ENCODE results near the gene TSPAN4.

TSPAN4 gene

GRCh38 chr11:826836-827145, 15.9 kb upstream of the TSPAN4 start:
- H3K27ac Mint-ChIP-seq = no peak overlapping the region
- peak overlapping the region; percentile 70 for H3K4me3 Mint-ChIP-seq
- DNase-seq (ENCODE audit: low spot score in 2 of 2) = no peak
- H3K9me3 Mint-ChIP-seq = no peaks in the 10 kb centered on the region
- H3K36me3 Mint-ChIP-seq = peaks cover 29% of the 10 kb centered on the region
- H3K4me1 Mint-ChIP-seq = peaks cover 16% of the 10 kb centered on the region
- ATAC-seq = no peak

- peak overlapping the region; percentile 70 for H3K4me3 Mint-ChIP-seq
- no peak overlapping the region for H3K27ac Mint-ChIP-seq
- H3K9me3 Mint-ChIP-seq = no peaks in the 10 kb centered on the region
- ATAC-seq (peak; percentile 17), DNase-seq (ENCODE audit: low spot score in 2 of 2) (peak in 1 of 2 donors; percentile 76)
- H3K4me1 Mint-ChIP-seq = peaks cover 16% of the 10 kb centered on the region
- H3K36me3 Mint-ChIP-seq = peaks cover 24% of the 10 kb centered on the region
Measured at GRCh38 chr11:827146-827896, 15.3 kb upstream of the TSPAN4 start.

GRCh38 chr11:827897-828192, 14.8 kb upstream of the TSPAN4 start, which contains the start of gene CRACR2B:
Gene CRACR2B (plus strand): TSS chr11:827919. CDS start chr11:828608, 689 bp downstream.
- Mint-ChIP-seq H3K27ac (no peak within 1 kb of the TSS), H3K36me3 (peaks cover 19% of the 10 kb centered on the region), H3K4me3 (peak within 1 kb of the TSS; percentile 70), H3K9me3 (no peaks in the 10 kb centered on the region), H3K4me1 (peaks cover 16% of the 10 kb centered on the region)
- DNase-seq (ENCODE audit: low spot score in 2 of 2) (no peak), ATAC-seq (no peak)

- H3K4me3 Mint-ChIP-seq = peak overlapping the region; percentile 70
- peaks cover 13% of the 10 kb centered on the region for H3K36me3 Mint-ChIP-seq
- no peak for ATAC-seq
- H3K4me1 Mint-ChIP-seq = peaks cover 16% of the 10 kb centered on the region
- no peak overlapping the region for H3K27ac Mint-ChIP-seq
- no peaks in the 10 kb centered on the region for H3K9me3 Mint-ChIP-seq
- no peak for DNase-seq (ENCODE audit: low spot score in 2 of 2)
Measured at GRCh38 chr11:828506-829175, 14.0 kb upstream of the TSPAN4 start.

GRCh38 chr11:829176-829846, 13.3 kb upstream of the TSPAN4 start:
- Mint-ChIP-seq H3K4me3 (peak overlapping the region; percentile 70), H3K27ac (no peak overlapping the region), H3K9me3 (no peaks in the 10 kb centered on the region), H3K36me3 (peaks cover 13% of the 10 kb centered on the region), H3K4me1 (peaks cover 22% of the 10 kb centered on the region)
- no peak for DNase-seq (ENCODE audit: low spot score in 2 of 2)
- no peak for ATAC-seq

- Mint-ChIP-seq H3K4me3 (peak overlapping the region; percentile 70), H3K4me1 (peaks cover 26% of the 10 kb centered on the region), H3K9me3 (no peaks in the 10 kb centered on the region), H3K36me3 (peaks cover 8% of the 10 kb centered on the region), H3K27ac (no peak overlapping the region)
- ATAC-seq (peak; percentile 2), DNase-seq (ENCODE audit: low spot score in 2 of 2) (no peak)
Measured at GRCh38 chr11:829847-830294, 12.8 kb upstream of the TSPAN4 start.

- peak overlapping the region; percentile 70 for H3K4me3 Mint-ChIP-seq
- no peak overlapping the region for H3K27ac Mint-ChIP-seq
- no peaks in the 10 kb centered on the region for H3K9me3 Mint-ChIP-seq
- peaks cover 22% of the 10 kb centered on the region for H3K4me1 Mint-ChIP-seq
- ATAC-seq (peak; percentile 74), DNase-seq (ENCODE audit: low spot score in 2 of 2) (peak; percentile 58 to 86)
- H3K36me3 Mint-ChIP-seq = peaks cover 5% of the 10 kb centered on the region
Measured at GRCh38 chr11:830295-831117, 12.1 kb upstream of the TSPAN4 start.

- ATAC-seq (no peak), DNase-seq (ENCODE audit: low spot score in 2 of 2) (no peak)
- Mint-ChIP-seq H3K36me3 (peaks cover 4% of the 10 kb centered on the region), H3K27ac (no peak overlapping the region), H3K4me1 (peaks cover 22% of the 10 kb centered on the region), H3K4me3 (peak overlapping the region; percentile 70), H3K9me3 (no peaks in the 10 kb centered on the region)
Measured at GRCh38 chr11:831118-831864, 11.4 kb upstream of the TSPAN4 start.

GRCh38 chr11:831961-832528, 10.6 kb upstream of the TSPAN4 start:
- DNase-seq (ENCODE audit: low spot score in 2 of 2) (no peak), ATAC-seq (no peak)
- H3K4me1 Mint-ChIP-seq = peaks cover 22% of the 10 kb centered on the region
- peaks cover 4% of the 10 kb centered on the region for H3K36me3 Mint-ChIP-seq
- no peaks in the 10 kb centered on the region for H3K9me3 Mint-ChIP-seq
- H3K27ac Mint-ChIP-seq = no peak overlapping the region
- H3K4me3 Mint-ChIP-seq = peak overlapping the region; percentile 70

- ATAC-seq (peak; percentile 64), DNase-seq (ENCODE audit: low spot score in 2 of 2) (no peak)
- peak within 1 kb of the TSS; percentile 37 for H3K27ac Mint-ChIP-seq
- peak within 1 kb of the TSS; percentile 70 for H3K4me3 Mint-ChIP-seq
- H3K36me3 Mint-ChIP-seq = peaks cover 9% of the 10 kb centered on the region
- H3K9me3 Mint-ChIP-seq = no peaks in the 10 kb centered on the region
- peaks cover 19% of the 10 kb centered on the region for H3K4me1 Mint-ChIP-seq
Measured at GRCh38 chr11:832529-833113, 10.0 kb upstream of the TSPAN4 start, which contains the start of gene CD151. Gene CD151 (plus strand): TSS chr11:832952. CDS start chr11:836070, 3,118 bp downstream.

- Mint-ChIP-seq H3K4me1 (peaks cover 14% of the 10 kb centered on the region), H3K4me3 (peak overlapping the region; percentile 64), H3K27ac (peak overlapping the region; percentile 37), H3K36me3 (peaks cover 11% of the 10 kb centered on the region), H3K9me3 (no peaks in the 10 kb centered on the region)
- peak in 1 of 2 donors; percentile 78 for DNase-seq (ENCODE audit: low spot score in 2 of 2)
- peak; percentile 51 for ATAC-seq
Measured at GRCh38 chr11:833114-833791, 9.4 kb upstream of the TSPAN4 start.

GRCh38 chr11:833849-834311, 8.8 kb upstream of the TSPAN4 start:
- peaks cover 16% of the 10 kb centered on the region for H3K36me3 Mint-ChIP-seq
- peak overlapping the region; percentile 37 for H3K27ac Mint-ChIP-seq
- H3K9me3 Mint-ChIP-seq = no peaks in the 10 kb centered on the region
- peaks cover 18% of the 10 kb centered on the region for H3K4me1 Mint-ChIP-seq
- ATAC-seq (no peak), DNase-seq (ENCODE audit: low spot score in 2 of 2) (no peak)
- peak overlapping the region; percentile 64 for H3K4me3 Mint-ChIP-seq

All from stimulated activated effector memory CD8-positive, alpha-beta T cell treated with anti-CD3 and anti-CD28 coated beads, Interleukin-12 subunit alpha, Interleukin-12 subunit beta, amount 100 ng/mL, for 72 hours (primary cell).